ENCODE results near the gene SLC22A15.

DNA sequence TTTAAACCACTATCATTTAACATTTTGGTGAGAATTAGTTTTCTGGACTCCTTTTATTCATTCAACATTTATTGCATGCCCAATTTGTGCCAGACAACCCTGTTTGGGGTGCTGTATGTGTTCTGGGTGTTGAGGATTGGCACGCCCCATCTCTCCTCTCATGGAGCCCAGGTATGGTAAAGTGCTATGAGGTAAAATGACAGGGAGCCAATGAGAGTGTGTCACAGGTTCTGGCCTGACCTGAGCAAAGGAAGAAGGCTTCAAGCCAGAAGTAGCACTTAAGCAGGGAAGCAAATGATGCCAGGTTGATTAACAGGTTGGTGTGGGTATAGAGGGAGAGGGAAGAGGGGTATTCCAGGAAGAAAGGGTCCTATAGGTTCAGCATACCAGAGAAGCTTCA lies 21.1 kb upstream of the SLC22A15 start:
- TF ChIP-seq, protein P1, sequence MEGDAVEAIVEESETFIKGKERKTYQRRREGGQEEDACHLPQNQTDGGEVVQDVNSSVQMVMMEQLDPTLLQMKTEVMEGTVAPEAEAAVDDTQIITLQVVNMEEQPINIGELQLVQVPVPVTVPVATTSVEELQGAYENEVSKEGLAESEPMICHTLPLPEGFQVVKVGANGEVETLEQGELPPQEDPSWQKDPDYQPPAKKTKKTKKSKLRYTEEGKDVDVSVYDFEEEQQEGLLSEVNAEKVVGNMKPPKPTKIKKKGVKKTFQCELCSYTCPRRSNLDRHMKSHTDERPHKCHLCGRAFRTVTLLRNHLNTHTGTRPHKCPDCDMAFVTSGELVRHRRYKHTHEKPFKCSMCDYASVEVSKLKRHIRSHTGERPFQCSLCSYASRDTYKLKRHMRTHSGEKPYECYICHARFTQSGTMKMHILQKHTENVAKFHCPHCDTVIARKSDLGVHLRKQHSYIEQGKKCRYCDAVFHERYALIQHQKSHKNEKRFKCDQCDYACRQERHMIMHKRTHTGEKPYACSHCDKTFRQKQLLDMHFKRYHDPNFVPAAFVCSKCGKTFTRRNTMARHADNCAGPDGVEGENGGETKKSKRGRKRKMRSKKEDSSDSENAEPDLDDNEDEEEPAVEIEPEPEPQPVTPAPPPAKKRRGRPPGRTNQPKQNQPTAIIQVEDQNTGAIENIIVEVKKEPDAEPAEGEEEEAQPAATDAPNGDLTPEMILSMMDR (conservative IDR thresholded peaks at IDR 0.05; ENCODE audit: low read depth, low read length): no peak
- no peak for TF ChIP-seq EZH2 (IDR thresholded peaks at IDR 0.05; ENCODE audit: low read length, unreplicated experiment)

All from PC-3 (cell line).